CD14-positive monocyte (primary cell): ENCODE measurements around the gene MYH10. TPM values are rescaled to one million over a fixed set of nuclear protein-coding genes. Genes with fewer than 3 reads are reported as not detected.

Source experiments
- DNase-seq, 3 donors: peaks; one replicate each; pipeline ENCODE4 v3.0.0-alpha.2; 2011 to 2022
- H2AFZ ChIP-seq: 2 replicates; pipeline ENCODE4 v1.6.0; 2012; ENCODE audit warnings: mild to moderate bottlenecking, low read depth, low read length, inconsistent platforms; ENCODE audit not compliant: insufficient read depth, poor library complexity, severe bottlenecking
- H3K27ac ChIP-seq, 2 donors: 1 replicate in 1 of 2; 2 replicates in 1 of 2; pipeline ENCODE4 v1.5.1; 2012 to 2013; ENCODE audit warnings: low read length in 2 of 2, control low read depth in 1 of 2, inconsistent platforms in 1 of 2, low read depth in 1 of 2, mild to moderate bottlenecking in 1 of 2
- H3K27me3 ChIP-seq, 2 donors: one replicate each; pipeline versions ENCODE4 v1.6.0 to v1.6.1; 2011 to 2013; ENCODE audit warnings: low read length in 2 of 2; ENCODE audit not compliant: control insufficient read depth in 2 of 2, insufficient read depth in 2 of 2
- H3K36me3 ChIP-seq, 2 donors: replicated peaks in 1 of 2; 1 replicate in 1 of 2; 2 replicates in 1 of 2; pipeline versions ENCODE4 v1.5.1 to v1.6.1; 2012 to 2013; ENCODE audit warnings: low read length in 2 of 2, control low read depth in 1 of 2, inconsistent platforms in 1 of 2, mild to moderate bottlenecking in 1 of 2; ENCODE audit not compliant: insufficient read depth in 2 of 2, control insufficient read depth in 1 of 2
- H3K4me1 ChIP-seq, 2 donors: 1 replicate in 1 of 2; 2 replicates in 1 of 2; pipeline versions ENCODE4 v1.5.1 to v1.6.1; 2012 to 2013; ENCODE audit warnings: low read length in 2 of 2, control low read depth in 1 of 2, inconsistent platforms in 1 of 2, mild to moderate bottlenecking in 1 of 2, moderate library complexity in 1 of 2; ENCODE audit not compliant: insufficient read depth in 2 of 2, control insufficient read depth in 1 of 2
- H3K4me2 ChIP-seq: replicated peaks from 2 replicates; pipeline ENCODE3; 2012; ENCODE audit warnings: low read length, moderate library complexity, mild to moderate bottlenecking; ENCODE audit not compliant: poor library complexity, severe bottlenecking; ENCODE audit errors: extremely low read depth
- H3K4me3 ChIP-seq, 3 experiments: fragments of 200-600 bp in 1 of 3; sonication (generic) in 1 of 3; replicated peaks in 1 of 3; 1 replicate in 2 of 3; 2 replicates in 1 of 3; pipeline ENCODE4 v1.5.1; 2011 to 2013; ENCODE audit warnings: low read length in 3 of 3, mild to moderate bottlenecking in 3 of 3, control low read depth in 2 of 3, low read depth in 2 of 3, inconsistent platforms in 1 of 3, moderate library complexity in 1 of 3
- H3K79me2 ChIP-seq: 2 replicates; pipeline ENCODE4 v1.6.0; 2012; ENCODE audit warnings: mild to moderate bottlenecking, control low read depth, inconsistent platforms, low read length, moderate library complexity; ENCODE audit not compliant: insufficient read depth
- H3K9ac ChIP-seq: 2 replicates; pipeline ENCODE4 v1.6.0; 2017; ENCODE audit warnings: low read length, mild to moderate bottlenecking; ENCODE audit not compliant: insufficient read depth, poor library complexity, severe bottlenecking
- H3K9me3 ChIP-seq, 2 donors: replicated peaks in 1 of 2; 1 replicate in 1 of 2; 2 replicates in 1 of 2; pipeline versions ENCODE4 v1.5.1 to v1.6.1; 2012 to 2013; ENCODE audit warnings: low read length in 2 of 2, control low read depth in 1 of 2; ENCODE audit not compliant: control insufficient read depth in 1 of 2, insufficient read depth in 1 of 2
- H4K20me1 ChIP-seq: 2 replicates; pipeline ENCODE4 v1.6.0; 2012; ENCODE audit warnings: mild to moderate bottlenecking, low read length, control low read depth, moderate library complexity; ENCODE audit not compliant: insufficient read depth
- H3K27ac Mint-ChIP-seq, 7 donors: one replicate each; pipeline ENCODE4 v1.8.0; 2020; ENCODE audit warnings: mild to moderate bottlenecking in 7 of 7, mixed read lengths in 7 of 7, moderate library complexity in 6 of 7, inconsistent platforms in 2 of 7
- H3K27me3 Mint-ChIP-seq, 3 donors: one replicate each; pipeline ENCODE4 v1.8.0; 2021 to 2022; ENCODE audit warnings: low read depth in 3 of 3, mild to moderate bottlenecking in 3 of 3, mixed read lengths in 3 of 3, moderate library complexity in 3 of 3, inconsistent platforms in 1 of 3
- H3K36me3 Mint-ChIP-seq, 2 donors: one replicate each; pipeline ENCODE4 v1.8.0; 2020; ENCODE audit warnings: mixed read lengths in 2 of 2, inconsistent platforms in 1 of 2, mild to moderate bottlenecking in 1 of 2
- H3K4me1 Mint-ChIP-seq: one replicate; pipeline ENCODE4 v1.8.0; 2020; ENCODE audit warnings: mild to moderate bottlenecking, mixed read lengths
- H3K4me3 Mint-ChIP-seq, 2 donors: one replicate each; pipeline ENCODE4 v1.8.0; 2020; ENCODE audit warnings: mild to moderate bottlenecking in 2 of 2, mixed read lengths in 2 of 2, moderate library complexity in 1 of 2
- H3K9me3 Mint-ChIP-seq, 7 donors: one replicate each; pipeline ENCODE4 v1.8.0; 2020 to 2022; ENCODE audit warnings: mixed read lengths in 7 of 7, mild to moderate bottlenecking in 6 of 7, moderate library complexity in 6 of 7, inconsistent platforms in 2 of 7
- WGBS: methylation state at CpG from one replicate; pipeline ENCODE4 v1.1.5; 2013; ENCODE audit warnings: missing lambda C conversion rate; ENCODE audit not compliant: insufficient coverage; 5-methylcytosine and 5-hydroxymethylcytosine counted together
- intact Hi-C, 2 donors: fragments of 100-400 bp; cut with micrococcal nuclease; formaldehyde crosslinking; loops; one replicate each; pipeline versions ENCODE4 v1.15.0 to v1.15.1; 2023
- polyA plus RNA-seq, 3 donors: library from polyadenylated mRNA; depleted of rRNA in 1 of 3; unstranded in 2 of 3; stranded (reverse) in 1 of 3; fragments of 300-500 nt in 2 of 3; fragments of >200 nt in 1 of 3; fragmentation: Illumina TruSeq in 2 of 3; gene quantifications; 1 replicate in 2 of 3; 2 replicates in 1 of 3; pipeline ENCODE4 v1.2.3, GENCODE V29; 2012 to 2021
- TF ChIP-seq, protein P1 (sequence below): fragments of 200-600 bp; IDR thresholded peaks from one replicate; pipeline ENCODE4 v1.8.0; 2022; ENCODE audit warnings: antibody characterized with exemption, mild to moderate bottlenecking

The MYH10 gene
- polyA plus RNA-seq, 3 donors: 0.42 to 0.65 TPM; not detected in 1

DNA sequence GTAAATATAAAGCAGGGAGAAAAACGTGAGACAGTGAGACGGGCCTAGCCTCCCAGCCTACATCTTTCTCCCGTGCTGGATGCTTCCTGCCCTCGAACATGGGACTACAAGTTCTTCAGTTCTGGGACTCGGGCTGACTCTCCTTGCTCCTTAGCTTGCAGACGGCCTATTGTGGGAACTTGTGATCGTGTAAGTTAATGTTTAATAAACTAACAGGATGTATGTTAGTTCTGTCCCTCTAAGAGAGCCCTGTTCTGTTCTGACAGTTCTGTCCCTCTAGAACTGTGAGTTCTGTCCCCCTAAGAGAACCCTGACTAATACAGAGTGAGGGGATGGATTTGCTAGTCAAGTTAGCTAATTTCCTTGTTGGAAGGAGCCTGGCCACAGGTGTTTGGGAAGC, 16.7 kb upstream of the MYH10 start:
- Histone ChIP-seq H3K36me3 (no peaks in the 10 kb centered on the region), H3K4me1 (no peaks in the 10 kb centered on the region), H3K9me3 (no peaks in the 10 kb centered on the region), H3K27ac (no peak overlapping the region), H3K4me2 (no peak overlapping the region), H3K9ac (no peak overlapping the region), H2AFZ (no peak overlapping the region), H3K4me3 (no peak overlapping the region), H3K79me2 (no peaks in the 10 kb centered on the region), H3K27me3 (no peaks in the 10 kb centered on the region), H4K20me1 (no peaks in the 10 kb centered on the region)
- no peaks in the 10 kb centered on the region for H3K9me3 Mint-ChIP-seq
- TF ChIP-seq, protein P1, sequence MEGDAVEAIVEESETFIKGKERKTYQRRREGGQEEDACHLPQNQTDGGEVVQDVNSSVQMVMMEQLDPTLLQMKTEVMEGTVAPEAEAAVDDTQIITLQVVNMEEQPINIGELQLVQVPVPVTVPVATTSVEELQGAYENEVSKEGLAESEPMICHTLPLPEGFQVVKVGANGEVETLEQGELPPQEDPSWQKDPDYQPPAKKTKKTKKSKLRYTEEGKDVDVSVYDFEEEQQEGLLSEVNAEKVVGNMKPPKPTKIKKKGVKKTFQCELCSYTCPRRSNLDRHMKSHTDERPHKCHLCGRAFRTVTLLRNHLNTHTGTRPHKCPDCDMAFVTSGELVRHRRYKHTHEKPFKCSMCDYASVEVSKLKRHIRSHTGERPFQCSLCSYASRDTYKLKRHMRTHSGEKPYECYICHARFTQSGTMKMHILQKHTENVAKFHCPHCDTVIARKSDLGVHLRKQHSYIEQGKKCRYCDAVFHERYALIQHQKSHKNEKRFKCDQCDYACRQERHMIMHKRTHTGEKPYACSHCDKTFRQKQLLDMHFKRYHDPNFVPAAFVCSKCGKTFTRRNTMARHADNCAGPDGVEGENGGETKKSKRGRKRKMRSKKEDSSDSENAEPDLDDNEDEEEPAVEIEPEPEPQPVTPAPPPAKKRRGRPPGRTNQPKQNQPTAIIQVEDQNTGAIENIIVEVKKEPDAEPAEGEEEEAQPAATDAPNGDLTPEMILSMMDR: no peak
- no peak overlapping the region for H3K4me3 Mint-ChIP-seq
- DNase-seq: no peak
- 94% methylated on average over 7 of the region's 7 CpGs for WGBS
- H3K4me1 Mint-ChIP-seq: no peaks in the 10 kb centered on the region
- no peak overlapping the region for H3K27ac Mint-ChIP-seq
- H3K36me3 Mint-ChIP-seq: no peaks in the 10 kb centered on the region
- H3K27me3 Mint-ChIP-seq: peaks cover 6 to 16% (median 9%) of the 10 kb centered on the region in 3 donors
- intact Hi-C loops: no loop called here

DNA sequence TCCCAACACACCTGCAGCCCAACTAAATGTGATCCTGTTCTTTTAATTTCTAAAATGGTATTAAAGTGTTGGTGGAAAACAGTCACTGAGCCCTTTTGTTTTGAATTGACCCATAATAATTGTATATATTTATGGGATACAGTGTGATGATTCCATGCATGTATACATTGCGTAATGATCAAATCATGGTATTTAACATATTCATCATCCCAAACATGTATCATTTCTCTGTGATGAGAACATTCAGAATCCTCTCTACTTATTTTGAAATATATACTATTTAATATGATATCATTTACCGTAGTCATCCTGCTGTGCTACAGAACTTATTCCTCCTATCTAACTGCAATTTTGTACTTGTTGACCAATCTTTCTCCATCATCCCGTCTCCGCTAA, 14.0 kb upstream of the MYH10 start:
- intact Hi-C loops: no loop called here
- TF ChIP-seq, protein P1: no peak

More for the DNA sequence above, 14.0 kb upstream of the MYH10 start:
- Mint-ChIP-seq H3K4me1 (no peaks in the 10 kb centered on the region), H3K4me3 (no peak overlapping the region), H3K27ac (no peak overlapping the region), H3K9me3 (no peaks in the 10 kb centered on the region), H3K36me3 (no peaks in the 10 kb centered on the region), H3K27me3 (peaks cover 4 to 12% (median 12%) of the 10 kb centered on the region in 3 donors)
- H3K36me3 ChIP-seq: no peaks in the 10 kb centered on the region
- no CpG with 5 or more reads among the region's 4 CpGs for WGBS
- no peak overlapping the region for H3K9ac ChIP-seq
- H3K79me2 ChIP-seq: no peaks in the 10 kb centered on the region
- no peaks in the 10 kb centered on the region for H3K9me3 ChIP-seq
- H3K4me1 ChIP-seq: no peaks in the 10 kb centered on the region
- no peak for DNase-seq
- H4K20me1 ChIP-seq: no peaks in the 10 kb centered on the region
- no peak overlapping the region for H3K27ac ChIP-seq
- H3K4me2 ChIP-seq: no peak overlapping the region
- peaks cover 5 to 13% of the 10 kb centered on the region in 2 donors for H3K27me3 ChIP-seq
- no peak overlapping the region for H2AFZ ChIP-seq
- H3K4me3 ChIP-seq: no peak overlapping the region
